T-helper 2 cell treated with Interferon-gamma antibody and Interleukin-4, amounts not matched to agents 100 ng/mL and 5 ng/mL, for 36 hours (primary cell): ENCODE measurements around the gene MCEE. TPM values are rescaled to one million over a fixed set of nuclear protein-coding genes. Genes with fewer than 3 reads are reported as not detected.

ENCODE experiments used
- total RNA-seq: library from RNA; stranded (reverse); gene quantifications from 2 replicates; pipeline ENCODE4 v1.2.3, GENCODE V29; 2022

MCEE gene
- total RNA-seq, 1 donor from 2014 or later, result 20.1 TPM

Other genes starting within 250 kb of the MCEE start
- not detected in 2 replicates for gene VAX2, start 229.7 kb downstream of the MCEE start, total RNA-seq
- gene ATP6V1B1, start 194.3 kb downstream of the MCEE start, total RNA-seq, result not detected in 2 replicates
- gene ANKRD53, start 151.6 kb downstream of the MCEE start, total RNA-seq, result not detected in 2 replicates
- 49.5 and 56.1 TPM in 2 replicates for gene TEX261, start 135.4 kb downstream of the MCEE start, total RNA-seq
- gene NAGK, start 61.6 kb downstream of the MCEE start, total RNA-seq, result 70.8 and 84.7 TPM in 2 replicates
- gene MPHOSPH10, start 405 bp upstream of the MCEE start, total RNA-seq, result 39.6 and 43.1 TPM in 2 replicates
- gene PAIP2B, start 96.9 kb upstream of the MCEE start, total RNA-seq, result 0.82 and 0.89 TPM in 2 replicates
- 93.3 and 96.0 TPM in 2 replicates for gene ZNF638, start 201.6 kb upstream of the MCEE start, total RNA-seq